AG09309 (cell line): ENCODE data around the gene FAM234A.

Experiments
- DNase-seq: peaks from one replicate; pipeline ENCODE4 v3.0.0-alpha.2; 2010; ENCODE audit warnings: low read depth
- H3K4me3 ChIP-seq: 2 replicates; pipeline ENCODE4 v1.5.1; 2011; ENCODE audit warnings: mild to moderate bottlenecking, low read depth, low read length, moderate library complexity; ENCODE audit not compliant: control insufficient read depth
- CTCF ChIP-seq: IDR thresholded peaks from 2 replicates; pipeline ENCODE4 v1.5.1; 2011; ENCODE audit warnings: mild to moderate bottlenecking, low read depth, low read length, inconsistent platforms; ENCODE audit not compliant: insufficient read depth, control insufficient read depth; ENCODE audit errors: missing control alignments

FAM234A gene

DNA sequence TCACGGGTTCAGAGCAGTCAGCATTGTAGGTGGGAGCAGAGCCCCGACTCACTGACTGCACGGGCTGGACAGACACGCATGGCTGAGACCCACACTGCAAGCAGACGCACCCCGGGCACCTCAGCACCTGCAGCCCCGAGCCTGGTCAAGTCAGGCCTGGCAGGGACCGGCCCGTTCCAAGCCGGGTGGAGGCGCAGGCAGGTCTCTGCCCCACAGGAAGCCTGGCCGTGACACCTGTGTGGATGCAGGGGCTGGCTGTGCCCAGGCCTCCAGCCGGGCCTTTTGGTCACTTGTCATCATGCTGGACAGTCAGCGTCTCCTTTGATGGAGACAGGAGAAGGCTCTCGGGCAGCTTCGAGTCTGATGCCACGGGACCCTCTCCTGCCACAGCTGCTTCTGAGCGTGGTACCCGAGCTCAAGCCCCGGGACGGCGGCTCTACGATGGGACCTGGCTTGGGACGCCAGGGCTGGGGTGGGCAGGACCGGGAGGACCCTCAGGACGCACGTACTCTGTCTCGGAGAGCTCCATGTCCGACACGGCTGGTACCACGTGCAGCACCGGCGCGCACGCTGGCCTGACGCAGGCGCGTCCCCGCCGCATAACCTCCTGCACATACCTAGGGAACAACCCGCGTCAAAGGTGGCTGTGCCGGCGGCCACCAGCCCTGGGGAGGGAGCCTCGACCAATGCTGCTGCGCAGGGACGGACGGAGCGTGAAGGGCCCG lies 56.2 kb downstream of the FAM234A start:
- no peak for DNase-seq
- no peak overlapping the region for H3K4me3 ChIP-seq
- no peak for TF ChIP-seq CTCF

DNA sequence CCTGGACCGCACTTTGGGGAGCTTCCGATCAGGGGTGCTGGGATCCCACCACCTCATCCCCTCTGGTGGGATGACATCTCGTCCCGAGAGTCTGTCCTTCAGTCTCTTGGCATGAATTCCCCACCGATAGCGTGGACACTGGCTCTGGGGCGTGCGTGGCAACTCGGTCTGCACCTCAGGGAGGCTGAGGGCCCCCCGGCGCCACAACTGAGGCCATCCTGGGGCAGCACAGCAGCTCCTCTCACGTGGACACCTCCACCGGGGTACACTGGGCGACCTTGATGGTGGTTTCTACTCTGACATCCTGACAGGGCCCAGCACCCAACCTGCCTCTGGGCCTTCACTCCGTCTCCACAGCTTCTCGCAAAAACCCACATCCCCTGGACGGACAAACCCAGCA lies 56.9 kb downstream of the FAM234A start:
- H3K4me3 ChIP-seq: no peak overlapping the region
- no peak for TF ChIP-seq CTCF
- no peak for DNase-seq

GRCh38 chr16:293043-293775 lies 58.6 kb downstream of the FAM234A start:
- no peak overlapping the region for H3K4me3 ChIP-seq
- DNase-seq: no peak
- no peak for TF ChIP-seq CTCF

- TF ChIP-seq CTCF: no peak
- no peak for DNase-seq
- H3K4me3 ChIP-seq: no peak overlapping the region
These were observed 61.7 kb downstream of the FAM234A start for GRCh38 chr16:296276-296675.

DNA sequence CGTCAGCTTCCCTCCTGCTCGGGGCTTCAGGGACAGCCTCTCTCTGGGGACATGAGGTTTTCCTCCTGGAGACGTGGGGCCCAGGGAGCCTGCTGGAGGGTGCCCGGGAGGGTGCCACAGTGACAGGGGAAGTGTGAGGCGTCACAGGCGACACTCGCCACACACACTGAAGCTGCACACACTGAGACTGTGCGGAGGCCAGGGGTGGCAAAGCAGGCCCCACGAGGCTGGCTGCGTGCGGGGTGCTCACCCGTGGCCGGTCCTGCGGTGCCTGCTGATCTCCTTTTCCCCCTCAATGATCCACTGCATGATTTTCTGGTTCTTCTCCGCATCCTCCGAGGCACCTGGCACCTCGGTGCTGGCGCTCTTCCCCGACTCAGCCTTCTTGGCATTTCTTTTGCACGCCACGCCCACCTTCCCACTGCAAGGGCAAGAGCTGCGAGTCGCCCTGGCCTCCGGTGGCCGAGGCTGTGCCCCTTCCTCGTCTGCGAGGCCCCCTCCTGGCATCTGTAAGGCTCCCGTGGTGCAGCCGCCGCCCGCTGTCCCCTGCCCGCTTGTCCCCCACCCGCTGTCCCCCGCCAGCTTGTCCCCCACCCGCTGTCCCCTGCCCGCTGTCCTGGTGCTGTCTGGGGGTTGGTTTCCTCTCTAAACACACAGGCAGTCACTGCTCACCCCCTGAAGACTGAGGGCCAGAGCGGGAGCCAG lies 62.3 kb downstream of the FAM234A start:
- no peak for DNase-seq
- no peak overlapping the region for H3K4me3 ChIP-seq
- no peak for TF ChIP-seq CTCF

- H3K4me3 ChIP-seq: no peak overlapping the region
- no peak for TF ChIP-seq CTCF
- DNase-seq: no peak
These were observed 63.2 kb downstream of the FAM234A start for GRCh38 chr16:297832-298231.
